Activated CD4-positive, alpha-beta T cell treated with anti-CD3 and anti-CD28 coated beads, Interleukin-2, amount 10 ng/mL, durations not matched to agents 7 days and 5 days (primary cell): ENCODE results near the gene PCSK1. TPM values are rescaled to one million over a fixed set of nuclear protein-coding genes. Genes with fewer than 3 reads are reported as not detected.

Experiments used
- CTCF ChIA-PET: fragments of 350-600 bp; sonication (Branson Sonifier 250); formaldehyde crosslinking; loops from one replicate; lab custom pipeline; 2021; ENCODE audit warnings: antibody characterized with exemption; lab: Charles Lee
- POLR2A ChIA-PET: fragments of 350-600 bp; sonication (Branson Sonifier 250); formaldehyde crosslinking; loops from one replicate; lab custom pipeline; 2021; ENCODE audit warnings: antibody characterized with exemption; lab: Charles Lee
- DNase-seq: peaks from one replicate; pipeline ENCODE4 v3.0.0-alpha.2; 2020
- H3K27ac Mint-ChIP-seq: one replicate; pipeline ENCODE4 v1.8.0; 2021; ENCODE audit warnings: mild to moderate bottlenecking, moderate library complexity, mixed read lengths
- H3K27me3 Mint-ChIP-seq: one replicate; pipeline ENCODE4 v1.8.0; 2021; ENCODE audit warnings: mixed read lengths
- H3K36me3 Mint-ChIP-seq: one replicate; pipeline ENCODE4 v1.8.0; 2021; ENCODE audit warnings: low read depth, mixed read lengths
- H3K4me1 Mint-ChIP-seq: one replicate; pipeline ENCODE4 v1.8.0; 2021; ENCODE audit warnings: mixed read lengths
- H3K4me3 Mint-ChIP-seq: one replicate; pipeline ENCODE4 v1.8.0; 2021; ENCODE audit warnings: mild to moderate bottlenecking, moderate library complexity, mixed read lengths
- H3K9me3 Mint-ChIP-seq: one replicate; pipeline ENCODE4 v1.8.0; 2021; ENCODE audit warnings: mixed read lengths
- total RNA-seq, 2 experiments: library from RNA; stranded (reverse); gene quantifications; one replicate each; pipeline ENCODE4 v1.2.3, GENCODE V29; 2021

The PCSK1 gene
- total RNA-seq, 2 experiments from 2014 or later, result not detected

DNA sequence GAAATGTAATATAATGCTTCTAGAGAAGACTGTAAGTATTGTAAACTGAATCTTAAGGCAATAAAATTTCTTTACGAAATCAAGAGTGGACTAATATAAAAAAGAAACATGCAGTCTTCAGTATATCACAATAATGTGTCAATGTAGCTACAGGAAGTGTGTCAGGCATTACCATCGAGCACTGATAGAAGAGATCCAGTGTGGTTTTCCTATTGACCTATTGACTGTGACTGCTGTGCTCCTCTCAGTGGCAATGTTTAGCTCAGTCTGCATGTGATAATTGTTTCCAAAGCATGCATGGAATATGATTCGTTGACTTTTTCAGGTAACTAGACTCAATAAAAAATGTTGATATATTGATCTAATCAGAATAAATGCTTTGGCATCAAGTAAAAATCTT is 20.3 kb upstream of the PCSK1 start:
- CTCF ChIA-PET, result interaction anchor here (0.7 to 1.3 kb wide), 2 partner anchors 18 to 115 kb away, joined by 3 read pairs; no protein-coding TSS in a partner anchor
- no peaks in the 10 kb centered on the region for H3K9me3 Mint-ChIP-seq
- POLR2A ChIA-PET, result no interaction called here
- H3K4me1 Mint-ChIP-seq, result no peaks in the 10 kb centered on the region
- H3K4me3 Mint-ChIP-seq, result no peak overlapping the region
- no peaks in the 10 kb centered on the region for H3K36me3 Mint-ChIP-seq
- no peak for DNase-seq
- no peak overlapping the region for H3K27ac Mint-ChIP-seq
- peaks cover 10% of the 10 kb centered on the region for H3K27me3 Mint-ChIP-seq

- Mint-ChIP-seq H3K4me1 (no peaks in the 10 kb centered on the region), H3K27me3 (peaks cover 32% of the 10 kb centered on the region), H3K4me3 (no peak overlapping the region), H3K9me3 (no peaks in the 10 kb centered on the region), H3K36me3 (no peaks in the 10 kb centered on the region), H3K27ac (no peak overlapping the region)
- CTCF ChIA-PET, result no interaction called here
- DNase-seq, result no peak
- POLR2A ChIA-PET, result interaction anchor here (0.7 kb wide), 1 partner anchor 971 kb away, joined by 3 read pairs; no protein-coding TSS in a partner anchor
These were observed 14.9 kb upstream of the PCSK1 start for GRCh38 chr5:96447949-96448348.

DNA sequence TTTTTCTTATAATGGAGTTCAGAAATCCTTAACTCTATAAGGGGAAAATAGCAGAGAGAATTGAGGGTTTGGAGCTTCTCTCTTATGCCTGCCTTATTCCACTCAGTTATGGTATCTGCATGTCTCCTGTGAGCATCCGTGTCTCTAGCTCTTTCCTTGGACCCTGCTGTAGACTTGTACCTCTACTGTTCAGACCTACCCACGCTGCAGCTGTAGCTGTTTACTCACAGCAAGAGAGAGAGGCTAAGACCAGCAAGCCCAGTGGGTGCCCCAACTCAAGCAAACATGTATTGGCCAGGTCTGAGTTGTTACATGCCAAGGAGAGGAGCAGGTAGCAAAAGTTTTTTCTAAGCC is 7.1 kb upstream of the PCSK1 start:
- Mint-ChIP-seq H3K9me3 (no peaks in the 10 kb centered on the region), H3K36me3 (no peaks in the 10 kb centered on the region), H3K4me3 (no peak overlapping the region), H3K27me3 (peaks cover 54% of the 10 kb centered on the region), H3K4me1 (peaks cover 12% of the 10 kb centered on the region), H3K27ac (no peak overlapping the region)
- ChIA-PET CTCF (interaction anchor here (0.7 kb wide), 2 partner anchors 379 to 559 kb away, joined by 3 to 5 read pairs; no protein-coding TSS in a partner anchor), POLR2A (no interaction called here)
- no peak for DNase-seq

- no peaks in the 10 kb centered on the region for H3K9me3 Mint-ChIP-seq
- no peak for DNase-seq
- no peak overlapping the region for H3K4me3 Mint-ChIP-seq
- no peak overlapping the region for H3K27ac Mint-ChIP-seq
- H3K27me3 Mint-ChIP-seq, result peaks cover 57% of the 10 kb centered on the region
- peaks cover 12% of the 10 kb centered on the region for H3K4me1 Mint-ChIP-seq
- no peaks in the 10 kb centered on the region for H3K36me3 Mint-ChIP-seq
- ChIA-PET POLR2A (no interaction called here), CTCF (interaction anchor here (0.7 kb wide), 2 partner anchors 379 to 559 kb away, joined by 3 to 5 read pairs; no protein-coding TSS in a partner anchor)
These were observed 6.6 kb upstream of the PCSK1 start for GRCh38 chr5:96439477-96440184.

DNA sequence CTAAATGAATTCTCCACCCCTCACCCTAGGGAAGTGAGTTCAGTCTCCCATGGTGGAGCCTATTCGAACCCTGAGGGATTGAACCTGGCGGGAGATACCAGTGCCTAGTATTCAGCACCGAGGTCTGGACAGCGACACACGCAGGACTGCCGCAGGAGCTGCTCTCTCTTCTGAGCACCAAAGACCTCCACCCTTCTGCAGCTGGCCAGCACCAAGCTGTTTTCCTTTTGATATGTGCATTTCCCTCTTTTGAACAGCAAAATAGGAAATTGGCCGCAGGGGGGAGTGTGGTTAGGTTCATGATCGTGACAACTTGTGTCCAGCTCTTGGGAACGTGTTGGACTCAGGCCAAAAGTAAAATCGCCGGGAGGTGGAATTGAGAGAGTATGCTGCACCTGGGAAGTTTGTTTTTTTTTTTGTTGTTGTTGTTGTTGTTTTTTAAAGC is 1.2 kb upstream of the PCSK1 start:
- POLR2A ChIA-PET, result no interaction called here

GRCh38 chr5:96432216-96433065 is 607 bp downstream of the PCSK1 start:
- ChIA-PET POLR2A (no interaction called here), CTCF (interaction anchor here (0.7 to 1.0 kb wide), 2 partner anchors 53 to 87 kb away, joined by 3 read pairs; no protein-coding TSS in a partner anchor)
- Mint-ChIP-seq H3K9me3 (peaks cover 2% of the 10 kb centered on the region), H3K36me3 (no peaks in the 10 kb centered on the region), H3K27ac (no peak overlapping the region), H3K27me3 (peaks cover 64% of the 10 kb centered on the region), H3K4me3 (no peak overlapping the region), H3K4me1 (peaks cover 4% of the 10 kb centered on the region)
- no peak for DNase-seq

More for the DNA sequence above, 1.2 kb upstream of the PCSK1 start:
- Mint-ChIP-seq H3K4me1 (peaks cover 6% of the 10 kb centered on the region), H3K36me3 (no peaks in the 10 kb centered on the region), H3K4me3 (no peak overlapping the region), H3K9me3 (peaks cover 2% of the 10 kb centered on the region), H3K27ac (no peak overlapping the region), H3K27me3 (peaks cover 69% of the 10 kb centered on the region)
- DNase-seq, result peak; percentile 59
- CTCF ChIA-PET, result no interaction called here

DNA sequence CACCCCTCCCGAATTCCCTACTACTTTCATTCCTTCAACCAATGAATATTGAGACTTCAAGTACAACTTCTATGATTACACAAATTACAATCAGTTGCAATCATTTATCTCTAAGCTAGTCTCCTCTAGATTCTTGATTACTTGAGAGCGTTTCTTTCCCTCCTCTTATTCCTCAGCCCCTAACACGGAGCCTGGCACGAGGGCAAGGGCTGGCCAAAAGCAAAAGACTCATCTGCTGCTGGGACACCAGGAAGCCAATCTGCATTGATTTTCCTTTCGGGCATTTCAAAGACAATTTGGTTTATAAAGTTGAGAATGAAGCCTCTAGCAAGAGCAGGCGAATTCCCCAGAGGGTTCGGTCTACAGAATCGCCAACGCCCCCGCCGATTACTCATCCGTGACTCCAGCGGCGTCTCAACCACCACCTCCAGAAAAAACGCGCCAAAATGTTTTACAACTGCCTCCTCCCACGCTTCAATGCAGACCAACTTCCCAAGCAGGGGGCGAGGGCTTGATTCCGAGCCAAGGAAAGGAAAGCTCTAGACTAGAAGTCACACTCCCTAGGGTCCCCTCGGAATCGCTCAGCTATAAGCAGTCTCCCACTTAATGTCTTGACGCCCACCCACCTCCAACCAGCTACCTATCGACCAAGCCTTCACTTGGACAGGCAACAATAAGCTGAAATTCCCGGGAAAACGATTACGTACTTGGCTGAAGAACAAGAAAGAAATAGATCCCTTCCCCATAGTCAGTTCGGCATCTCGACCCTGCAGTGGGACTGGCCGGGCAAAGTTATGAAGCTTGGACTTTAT is 1.5 kb downstream of the PCSK1 start:
- no peaks in the 10 kb centered on the region for H3K36me3 Mint-ChIP-seq
- POLR2A ChIA-PET, result no interaction called here
- DNase-seq, result no peak
- H3K4me3 Mint-ChIP-seq, result no peak overlapping the region
- CTCF ChIA-PET, result interaction anchor here (0.7 kb wide), 1 partner anchor 53 kb away, joined by 3 read pairs; no protein-coding TSS in a partner anchor
- no peak overlapping the region for H3K27ac Mint-ChIP-seq
- peaks cover 2% of the 10 kb centered on the region for H3K9me3 Mint-ChIP-seq
- peaks cover 62% of the 10 kb centered on the region for H3K27me3 Mint-ChIP-seq
- H3K4me1 Mint-ChIP-seq, result peaks cover 4% of the 10 kb centered on the region

DNA sequence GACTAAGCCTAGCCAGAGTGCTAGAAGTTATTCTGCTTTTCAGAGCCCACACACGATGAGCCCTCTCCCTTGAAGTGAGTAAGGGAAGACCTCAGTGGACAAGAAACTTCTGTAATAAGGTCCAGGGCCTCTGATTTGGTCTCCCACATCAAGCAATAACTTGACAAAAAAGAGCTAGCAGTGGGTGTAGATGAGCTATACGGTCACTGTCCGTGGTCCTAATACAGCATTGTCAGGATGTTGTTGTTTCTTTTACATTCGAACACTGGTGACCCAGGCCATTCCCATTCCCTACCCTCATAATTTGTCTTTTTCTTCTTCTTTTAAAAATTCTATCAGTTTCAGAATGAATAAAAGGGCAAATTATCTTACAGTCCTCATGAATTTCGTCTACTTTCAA is 5.2 kb downstream of the PCSK1 start:
- Mint-ChIP-seq H3K4me3 (no peak overlapping the region), H3K9me3 (no peaks in the 10 kb centered on the region), H3K36me3 (no peaks in the 10 kb centered on the region), H3K27ac (no peak overlapping the region), H3K27me3 (peaks cover 42% of the 10 kb centered on the region), H3K4me1 (peaks cover 4% of the 10 kb centered on the region)
- CTCF ChIA-PET, result no interaction called here
- POLR2A ChIA-PET, result no interaction called here
- no peak for DNase-seq

- CTCF ChIA-PET, result no interaction called here
- H3K4me1 Mint-ChIP-seq, result peaks cover 3% of the 10 kb centered on the region
- no peak for DNase-seq
- peaks cover 36% of the 10 kb centered on the region for H3K27me3 Mint-ChIP-seq
- H3K27ac Mint-ChIP-seq, result no peak overlapping the region
- H3K36me3 Mint-ChIP-seq, result no peaks in the 10 kb centered on the region
- no peak overlapping the region for H3K4me3 Mint-ChIP-seq
- POLR2A ChIA-PET, result no interaction called here
- H3K9me3 Mint-ChIP-seq, result no peaks in the 10 kb centered on the region
These were observed 6.2 kb downstream of the PCSK1 start for GRCh38 chr5:96426831-96427230.

DNA sequence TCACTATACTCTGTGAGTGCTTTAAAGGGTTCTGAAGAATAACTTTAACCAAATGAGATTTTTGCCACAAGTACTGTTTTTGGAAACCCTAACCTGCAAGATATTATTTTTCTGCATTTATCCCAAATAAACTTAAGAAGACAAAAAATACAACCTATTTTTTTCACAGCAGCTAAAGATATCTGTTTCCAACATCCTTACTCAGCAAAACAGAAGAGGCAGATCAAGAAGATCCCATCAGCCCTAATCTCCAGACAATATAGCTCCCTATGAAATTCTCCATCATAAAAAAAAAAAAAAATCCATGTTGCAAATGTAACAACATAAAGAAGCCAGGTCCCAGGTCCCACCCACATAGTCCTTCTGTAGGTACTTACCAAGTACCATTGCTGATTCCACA is 7.6 kb downstream of the PCSK1 start:
- H3K4me3 Mint-ChIP-seq, result no peak overlapping the region
- H3K9me3 Mint-ChIP-seq, result no peaks in the 10 kb centered on the region
- no peak for DNase-seq
- H3K4me1 Mint-ChIP-seq, result no peaks in the 10 kb centered on the region
- H3K36me3 Mint-ChIP-seq, result no peaks in the 10 kb centered on the region
- no peak overlapping the region for H3K27ac Mint-ChIP-seq
- ChIA-PET POLR2A (no interaction called here), CTCF (interaction anchor here (0.6 kb wide), 2 partner anchors 12 to 272 kb away, joined by 3 read pairs; no protein-coding TSS in a partner anchor)
- peaks cover 28% of the 10 kb centered on the region for H3K27me3 Mint-ChIP-seq

- H3K36me3 Mint-ChIP-seq, result no peaks in the 10 kb centered on the region
- H3K27ac Mint-ChIP-seq, result no peak overlapping the region
- H3K4me3 Mint-ChIP-seq, result no peak overlapping the region
- ChIA-PET CTCF (no interaction called here), POLR2A (no interaction called here)
- H3K27me3 Mint-ChIP-seq, result peaks cover 4% of the 10 kb centered on the region
- H3K4me1 Mint-ChIP-seq, result no peaks in the 10 kb centered on the region
- H3K9me3 Mint-ChIP-seq, result no peaks in the 10 kb centered on the region
- no peak for DNase-seq
These were observed 17.2 kb downstream of the PCSK1 start for GRCh38 chr5:96415897-96416296.

GRCh38 chr5:96412868-96413449 is 20.1 kb downstream of the PCSK1 start:
- POLR2A ChIA-PET, result no interaction called here
- CTCF ChIA-PET, result no interaction called here
- no peaks in the 10 kb centered on the region for H3K36me3 Mint-ChIP-seq
- no peaks in the 10 kb centered on the region for H3K4me1 Mint-ChIP-seq
- H3K27ac Mint-ChIP-seq, result no peak overlapping the region
- no peak for DNase-seq
- no peak overlapping the region for H3K4me3 Mint-ChIP-seq
- H3K27me3 Mint-ChIP-seq, result peaks cover 4% of the 10 kb centered on the region
- H3K9me3 Mint-ChIP-seq, result no peaks in the 10 kb centered on the region
